HL-60 (cell line): ENCODE data around the gene STOX2.

Source experiments
- DNase-seq, 2 experiments: peaks; one replicate each; pipeline ENCODE4 v3.0.0-alpha.2; 2010 to 2020; ENCODE audit warnings: low read depth in 1 of 2, low spot score in 1 of 2
- H3K27ac ChIP-seq: fragments of 250-450 bp; sonication (Bioruptor Pico); replicated peaks from 2 replicates; pipeline ENCODE4 v1.5.1; 2020; ENCODE audit warnings: mild to moderate bottlenecking, moderate library complexity
- H3K27me3 ChIP-seq: fragments of 250-450 bp; sonication (Bioruptor Pico); 2 replicates; pipeline ENCODE4 v1.5.1; 2021; ENCODE audit warnings: mild to moderate bottlenecking, moderate library complexity; ENCODE audit not compliant: insufficient read depth, poor library complexity, severe bottlenecking
- H3K4me3 ChIP-seq: replicated peaks from 2 replicates; pipeline ENCODE4 v1.5.1; 2011; ENCODE audit warnings: mild to moderate bottlenecking, control low read depth, low read length; ENCODE audit not compliant: insufficient read depth
- CTCF ChIP-seq: IDR thresholded peaks from one replicate; pipeline ENCODE4 v1.5.1; 2011; ENCODE audit warnings: low read length, control low read depth, inconsistent platforms; ENCODE audit not compliant: insufficient read depth
- GABPA ChIP-seq: IDR thresholded peaks from 2 replicates; pipeline ENCODE4 v1.6.1; 2012; ENCODE audit warnings: low read depth
- POLR2AphosphoS5 ChIP-seq: IDR thresholded peaks from 2 replicates; pipeline ENCODE4 v1.6.1; 2012; ENCODE audit warnings: low read depth
- SPI1 ChIP-seq: IDR thresholded peaks from 2 replicates; pipeline ENCODE4 v1.6.1; 2012; ENCODE audit warnings: low read depth, mild to moderate bottlenecking, borderline replicate concordance
- TF ChIP-seq, protein P1 (sequence below): IDR thresholded peaks from 2 replicates; pipeline ENCODE4 v1.6.1; 2012; ENCODE audit warnings: low read depth; ENCODE audit not compliant: insufficient replicate concordance

The STOX2 gene

GRCh38 chr4:183989461-183989860 lies 84.4 kb downstream of the STOX2 start:
- peak; percentile 49 to 67 for DNase-seq
- Histone ChIP-seq H3K27me3 (no peaks in the 10 kb centered on the region), H3K4me3 (peak overlapping the region; percentile 15), H3K27ac (peak overlapping the region; percentile 58)
- peak; percentile 34; the same call in 1 of the 2 replicates for TF ChIP-seq SPI1
- TF ChIP-seq, protein P1, sequence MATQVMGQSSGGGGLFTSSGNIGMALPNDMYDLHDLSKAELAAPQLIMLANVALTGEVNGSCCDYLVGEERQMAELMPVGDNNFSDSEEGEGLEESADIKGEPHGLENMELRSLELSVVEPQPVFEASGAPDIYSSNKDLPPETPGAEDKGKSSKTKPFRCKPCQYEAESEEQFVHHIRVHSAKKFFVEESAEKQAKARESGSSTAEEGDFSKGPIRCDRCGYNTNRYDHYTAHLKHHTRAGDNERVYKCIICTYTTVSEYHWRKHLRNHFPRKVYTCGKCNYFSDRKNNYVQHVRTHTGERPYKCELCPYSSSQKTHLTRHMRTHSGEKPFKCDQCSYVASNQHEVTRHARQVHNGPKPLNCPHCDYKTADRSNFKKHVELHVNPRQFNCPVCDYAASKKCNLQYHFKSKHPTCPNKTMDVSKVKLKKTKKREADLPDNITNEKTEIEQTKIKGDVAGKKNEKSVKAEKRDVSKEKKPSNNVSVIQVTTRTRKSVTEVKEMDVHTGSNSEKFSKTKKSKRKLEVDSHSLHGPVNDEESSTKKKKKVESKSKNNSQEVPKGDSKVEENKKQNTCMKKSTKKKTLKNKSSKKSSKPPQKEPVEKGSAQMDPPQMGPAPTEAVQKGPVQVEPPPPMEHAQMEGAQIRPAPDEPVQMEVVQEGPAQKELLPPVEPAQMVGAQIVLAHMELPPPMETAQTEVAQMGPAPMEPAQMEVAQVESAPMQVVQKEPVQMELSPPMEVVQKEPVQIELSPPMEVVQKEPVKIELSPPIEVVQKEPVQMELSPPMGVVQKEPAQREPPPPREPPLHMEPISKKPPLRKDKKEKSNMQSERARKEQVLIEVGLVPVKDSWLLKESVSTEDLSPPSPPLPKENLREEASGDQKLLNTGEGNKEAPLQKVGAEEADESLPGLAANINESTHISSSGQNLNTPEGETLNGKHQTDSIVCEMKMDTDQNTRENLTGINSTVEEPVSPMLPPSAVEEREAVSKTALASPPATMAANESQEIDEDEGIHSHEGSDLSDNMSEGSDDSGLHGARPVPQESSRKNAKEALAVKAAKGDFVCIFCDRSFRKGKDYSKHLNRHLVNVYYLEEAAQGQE, result no peak

GRCh38 chr4:183989931-183990330 lies 84.8 kb downstream of the STOX2 start:
- Histone ChIP-seq H3K27ac (peak overlapping the region; percentile 29), H3K4me3 (0 out of 2 replicates have a peak overlapping the region, but pooled peaks have one; percentile 7), H3K27me3 (no peaks in the 10 kb centered on the region)
- peak in 1 of 2 experiments; percentile 35 for DNase-seq
- TF ChIP-seq GABPA (no peak), CTCF (no peak), SPI1 (no peak), POLR2AphosphoS5 (no peak)
- TF ChIP-seq, protein P1, result no peak

DNA sequence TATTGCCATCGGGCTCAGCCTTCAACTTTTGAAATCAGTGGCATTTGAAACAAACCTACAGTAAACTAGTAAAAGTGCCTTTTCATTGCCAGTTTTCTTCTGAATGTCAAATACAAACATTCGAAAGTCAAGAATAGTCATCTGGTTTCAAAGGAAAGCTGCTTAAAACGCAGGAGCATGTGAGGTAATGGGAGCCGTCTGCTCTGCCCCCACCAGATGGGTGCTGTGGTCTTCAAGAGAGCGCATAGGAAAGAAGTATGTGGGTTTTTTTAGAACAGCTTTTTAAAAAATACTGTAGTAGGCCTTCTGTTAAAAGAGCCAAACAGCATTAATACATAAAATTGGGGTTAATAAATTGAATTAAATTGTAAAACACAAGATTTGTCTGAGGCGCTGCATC lies 88.6 kb downstream of the STOX2 start:
- no peak for TF ChIP-seq CTCF
- no peak for TF ChIP-seq SPI1
- TF ChIP-seq, protein P1, result no peak
- no peak for TF ChIP-seq POLR2AphosphoS5
- no peak for TF ChIP-seq GABPA
- no peak for DNase-seq

More for the DNA sequence above, 88.6 kb downstream of the STOX2 start:
- H3K27ac ChIP-seq, result no peak overlapping the region
- H3K27me3 ChIP-seq, result no peaks in the 10 kb centered on the region
- H3K4me3 ChIP-seq, result no peak overlapping the region
